HEK293 (cell line): ENCODE measurements around the gene ZBTB17.

Source experiments
- CTCF ChIP-seq: fragments of 450-650 bp; formaldehyde crosslinking; IDR thresholded peaks from 2 replicates; pipeline ENCODE4 v1.5.1; 2016; ENCODE audit warnings: missing biosample characterization, missing genetic modification characterization
- PATZ1 ChIP-seq: fragments of 450-650 bp; formaldehyde crosslinking; IDR thresholded peaks from 2 replicates; pipeline ENCODE4 v1.5.1; 2016; ENCODE audit warnings: missing biosample characterization, missing genetic modification characterization
- RBAK ChIP-seq: fragments of 450-650 bp; formaldehyde crosslinking; IDR thresholded peaks from 2 replicates; pipeline ENCODE4 v1.5.1; 2016; ENCODE audit warnings: missing biosample characterization, missing genetic modification characterization
- YY1 ChIP-seq: fragments of 450-650 bp; formaldehyde crosslinking; IDR thresholded peaks from 2 replicates; pipeline ENCODE4 v1.5.1; 2018; ENCODE audit warnings: missing biosample characterization, missing genetic modification characterization
- ZNF174 ChIP-seq: fragments of 450-650 bp; formaldehyde crosslinking; IDR thresholded peaks from 2 replicates; pipeline ENCODE4 v1.5.0; 2017; ENCODE audit warnings: missing biosample characterization, mild to moderate bottlenecking, missing genetic modification characterization
- ZNF274 ChIP-seq, 2 experiments: fragments of 200-500 bp in 1 of 2; fragments of 450-650 bp in 1 of 2; sonication (Bioruptor generic) in 1 of 2; formaldehyde crosslinking in 1 of 2; IDR thresholded peaks; 2 replicates each; pipeline versions ENCODE4 v1.5.1 to v1.6.1; 2014 to 2016; ENCODE audit warnings: borderline replicate concordance in 1 of 2, inconsistent platforms in 1 of 2, low read length in 1 of 2, missing biosample characterization in 1 of 2, missing genetic modification characterization in 1 of 2
- ZNF335 ChIP-seq: fragments of 450-650 bp; formaldehyde crosslinking; conservative IDR thresholded peaks from 2 replicates; pipeline ENCODE4 v1.5.1; 2016; ENCODE audit warnings: missing biosample characterization, missing genetic modification characterization
- ZNF558 ChIP-seq: fragments of 450-650 bp; formaldehyde crosslinking; IDR thresholded peaks from 2 replicates; pipeline ENCODE4 v1.5.1; 2016; ENCODE audit warnings: missing biosample characterization, missing genetic modification characterization
- ZNF707 ChIP-seq: fragments of 450-650 bp; formaldehyde crosslinking; IDR thresholded peaks from 2 replicates; pipeline ENCODE4 v1.5.1; 2016; ENCODE audit warnings: missing biosample characterization, missing genetic modification characterization
- TF ChIP-seq, protein P1 (sequence below): fragments of 450-650 bp; formaldehyde crosslinking; IDR thresholded peaks from 2 replicates; pipeline ENCODE4 v1.5.1; 2016; ENCODE audit warnings: missing biosample characterization, missing genetic modification characterization

DNA sequence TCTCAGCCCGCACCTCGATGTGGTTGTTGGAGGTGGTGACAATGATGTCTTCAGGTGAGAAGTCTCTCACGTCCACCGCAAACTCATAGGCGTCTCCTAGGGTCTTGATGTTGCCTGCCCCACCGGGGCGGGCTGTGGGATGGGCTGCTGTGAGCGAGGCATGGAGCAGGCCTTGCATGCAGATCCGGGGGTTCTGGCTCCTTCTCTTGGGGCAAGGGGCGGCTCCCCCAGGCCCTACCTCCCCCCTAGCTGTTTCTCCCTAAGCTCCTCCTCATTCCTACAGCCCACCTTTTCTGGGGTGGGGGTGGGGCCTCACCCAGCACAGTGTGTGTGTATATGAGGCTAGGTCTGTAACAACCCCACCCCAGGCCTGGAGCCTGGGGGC, 41.2 kb upstream of the ZBTB17 start:
- TF ChIP-seq CTCF (tag by site-specific recombination) (no peak), ZNF174 (tag by site-specific recombination) (no peak), ZNF335 (tag by site-specific recombination) (no peak), YY1 (tag by site-specific recombination) (no peak), RBAK (tag by site-specific recombination) (no peak), PATZ1 (no peak), ZNF274 (IDR thresholded peaks at IDR 0.05; ENCODE audit: low read length) (no peak), ZNF274 (tag by site-specific recombination; IDR thresholded peaks at IDR 0.05; ENCODE audit: borderline replicate concordance) (no peak), ZNF558 (tag by site-specific recombination) (no peak), ZNF707 (tag by site-specific recombination) (no peak)
- TF ChIP-seq, protein P1, sequence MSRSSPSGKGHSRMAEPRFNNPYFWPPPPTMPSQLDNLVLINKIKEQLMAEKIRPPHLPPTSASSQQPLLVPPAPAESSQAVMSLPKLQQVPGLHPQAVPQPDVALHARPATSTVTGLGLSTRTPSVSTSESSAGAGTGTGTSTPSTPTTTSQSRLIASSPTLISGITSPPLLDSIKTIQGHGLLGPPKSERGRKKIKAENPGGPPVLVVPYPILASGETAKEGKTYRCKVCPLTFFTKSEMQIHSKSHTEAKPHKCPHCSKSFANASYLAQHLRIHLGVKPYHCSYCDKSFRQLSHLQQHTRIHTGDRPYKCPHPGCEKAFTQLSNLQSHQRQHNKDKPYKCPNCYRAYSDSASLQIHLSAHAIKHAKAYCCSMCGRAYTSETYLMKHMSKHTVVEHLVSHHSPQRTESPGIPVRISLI: no peak
